Breast epithelium (tissue), 3 donors: ENCODE results near the gene TMCO4.

Experiments used
- POLR2A ChIP-seq: fragments of 450-650 bp; IDR thresholded peaks from one replicate; pipeline ENCODE4 v1.6.1; 2016; ENCODE audit warnings: antibody characterized with exemption, mild to moderate bottlenecking, moderate library complexity
- POLR2AphosphoS5 ChIP-seq, 3 donors: sonication (generic); formaldehyde crosslinking; IDR thresholded peaks; one replicate each; pipeline ENCODE4 v1.6.1; 2017; ENCODE audit warnings: antibody characterized with exemption in 3 of 3
- TF ChIP-seq, protein P1 (sequence below), 3 donors: fragments of 450-650 bp; IDR thresholded peaks; one replicate each; pipeline ENCODE4 v1.5.1; 2016 to 2017; ENCODE audit warnings: antibody characterized with exemption in 3 of 3, mild to moderate bottlenecking in 3 of 3, moderate library complexity in 3 of 3

DNA sequence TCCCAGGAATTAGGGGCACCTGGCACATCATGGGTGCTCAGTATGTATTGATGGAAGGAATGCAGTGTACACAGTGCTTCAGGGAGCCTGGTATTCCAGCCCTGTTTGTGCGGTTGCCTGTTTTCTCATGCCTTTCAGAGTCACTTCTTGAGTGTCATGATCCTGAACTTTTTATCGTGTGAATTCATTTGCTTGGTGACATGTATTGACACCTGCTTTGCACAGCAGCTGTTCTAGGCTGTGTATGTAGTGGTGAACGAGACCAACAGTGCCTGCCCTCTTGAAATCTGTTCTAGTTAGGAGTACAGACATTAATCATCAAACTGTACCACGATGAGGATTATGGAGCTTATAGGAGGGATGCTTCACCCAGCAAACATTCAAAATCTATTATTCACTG lies 128.9 kb downstream of the TMCO4 start:
- TF ChIP-seq, protein P1, sequence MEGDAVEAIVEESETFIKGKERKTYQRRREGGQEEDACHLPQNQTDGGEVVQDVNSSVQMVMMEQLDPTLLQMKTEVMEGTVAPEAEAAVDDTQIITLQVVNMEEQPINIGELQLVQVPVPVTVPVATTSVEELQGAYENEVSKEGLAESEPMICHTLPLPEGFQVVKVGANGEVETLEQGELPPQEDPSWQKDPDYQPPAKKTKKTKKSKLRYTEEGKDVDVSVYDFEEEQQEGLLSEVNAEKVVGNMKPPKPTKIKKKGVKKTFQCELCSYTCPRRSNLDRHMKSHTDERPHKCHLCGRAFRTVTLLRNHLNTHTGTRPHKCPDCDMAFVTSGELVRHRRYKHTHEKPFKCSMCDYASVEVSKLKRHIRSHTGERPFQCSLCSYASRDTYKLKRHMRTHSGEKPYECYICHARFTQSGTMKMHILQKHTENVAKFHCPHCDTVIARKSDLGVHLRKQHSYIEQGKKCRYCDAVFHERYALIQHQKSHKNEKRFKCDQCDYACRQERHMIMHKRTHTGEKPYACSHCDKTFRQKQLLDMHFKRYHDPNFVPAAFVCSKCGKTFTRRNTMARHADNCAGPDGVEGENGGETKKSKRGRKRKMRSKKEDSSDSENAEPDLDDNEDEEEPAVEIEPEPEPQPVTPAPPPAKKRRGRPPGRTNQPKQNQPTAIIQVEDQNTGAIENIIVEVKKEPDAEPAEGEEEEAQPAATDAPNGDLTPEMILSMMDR (IDR thresholded peaks at IDR 0.05) = no peak
- no peak for TF ChIP-seq POLR2AphosphoS5 (IDR thresholded peaks at IDR 0.05)
- no peak for TF ChIP-seq POLR2A
